ENCODE results near the gene SSC5D.
"Not testable (repeated sequence)": the region's sequence is repeated elsewhere in the genome, so short reads cannot be mapped to it uniquely, and the experiment has no call there.

SSC5D gene

DNA sequence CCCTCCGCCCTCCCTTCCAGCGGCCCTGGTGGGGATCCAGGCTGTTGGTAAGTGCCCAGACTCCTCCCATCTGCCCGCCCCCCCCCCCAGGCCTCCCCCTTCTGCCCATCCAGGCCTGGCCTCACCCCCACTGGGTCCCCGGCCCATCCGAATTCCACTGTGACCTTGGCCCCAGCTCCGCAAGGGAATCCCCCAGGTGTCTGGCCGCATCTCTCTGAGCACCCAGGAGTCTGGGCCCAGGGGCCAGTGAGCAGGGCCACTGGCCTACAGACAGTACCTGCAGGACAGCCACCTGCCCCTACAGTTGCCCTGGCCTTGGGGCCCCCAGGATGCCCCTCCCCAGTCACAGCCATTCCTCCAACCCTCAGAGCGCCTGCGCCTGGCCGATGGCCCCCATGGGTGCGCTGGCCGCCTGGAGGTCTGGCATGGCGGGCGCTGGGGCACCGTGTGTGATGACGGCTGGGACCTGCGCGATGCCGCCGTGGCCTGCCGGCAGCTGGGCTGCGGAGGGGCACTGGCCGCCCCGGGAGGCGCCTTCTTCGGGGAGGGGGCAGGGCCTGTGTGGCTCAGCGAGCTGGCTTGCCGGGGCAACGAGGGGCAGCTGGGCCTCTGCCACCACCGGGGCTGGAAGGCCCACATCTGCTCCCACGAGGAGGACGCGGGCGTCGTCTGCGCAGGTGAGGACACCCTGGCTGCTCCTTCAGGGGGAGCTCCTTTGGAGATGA is 912 bp downstream of the SSC5D start:
- DNase-seq = no peak

GRCh38 chr19:55489711-55490477 is 1.7 kb downstream of the SSC5D start:
- DNase-seq = no peak

GRCh38 chr19:55490478-55491432 is 2.5 kb downstream of the SSC5D start:
- no peak for DNase-seq

GRCh38 chr19:55491546-55492360 is 3.5 kb downstream of the SSC5D start:
- DNase-seq = no peak

DNA sequence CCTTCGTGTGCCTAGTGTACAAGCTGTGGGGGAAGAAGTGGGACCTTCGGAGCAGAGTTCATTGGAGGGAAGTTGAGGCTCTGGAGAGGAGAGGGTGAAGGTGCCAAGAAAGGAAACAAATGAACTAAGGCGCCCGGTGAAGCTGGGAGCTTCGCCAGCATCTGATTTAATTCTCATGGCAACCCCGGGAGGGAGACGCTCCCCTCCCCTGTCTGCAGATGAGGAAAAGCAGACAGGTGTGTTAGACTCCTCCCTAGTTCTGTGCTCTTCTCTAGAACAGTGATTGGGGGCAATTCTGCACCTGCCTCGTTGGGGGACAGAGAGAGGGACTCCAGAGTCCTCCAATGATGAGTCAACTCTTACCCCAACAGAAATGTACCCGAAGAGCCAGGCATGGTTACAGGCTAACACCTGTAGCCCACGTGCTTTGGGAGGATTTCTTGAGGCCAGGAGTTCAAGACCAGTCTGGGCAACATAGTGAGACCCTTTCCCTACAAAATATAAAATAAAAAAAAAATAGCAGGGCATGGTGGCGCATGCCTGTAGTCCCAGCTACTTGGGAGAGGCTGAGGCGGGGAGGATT is 4.2 kb downstream of the SSC5D start:
- no peak for DNase-seq

DNA sequence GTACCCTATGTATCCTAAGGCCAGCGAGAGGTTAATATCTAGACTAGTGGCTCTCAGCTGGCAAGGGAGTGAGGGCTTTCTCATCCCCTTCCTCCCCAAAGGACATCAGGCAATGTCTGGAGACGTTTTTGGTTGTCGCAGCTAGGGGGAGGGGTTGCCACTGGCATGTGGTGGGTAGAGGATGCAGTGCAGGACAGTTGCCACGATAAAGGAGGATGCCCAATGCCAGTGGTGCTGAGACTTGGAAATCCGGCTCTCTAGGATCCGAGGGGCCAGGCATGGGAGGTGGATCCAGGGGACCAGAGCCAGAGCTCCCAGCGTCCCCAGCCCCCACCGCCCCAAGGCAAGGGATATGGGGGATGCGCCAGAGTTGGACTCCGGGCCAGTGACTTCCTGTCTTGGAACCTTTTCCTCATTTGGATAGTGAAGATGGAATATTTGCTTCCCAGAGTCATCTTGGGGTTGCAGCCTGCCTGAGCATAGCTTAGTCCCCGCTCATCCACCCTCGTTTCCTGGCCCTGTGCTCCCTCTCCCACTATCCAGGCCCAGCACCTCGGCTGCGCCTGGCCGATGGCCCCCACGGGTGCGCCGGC is 4.9 kb downstream of the SSC5D start:
- no peak for DNase-seq

DNA sequence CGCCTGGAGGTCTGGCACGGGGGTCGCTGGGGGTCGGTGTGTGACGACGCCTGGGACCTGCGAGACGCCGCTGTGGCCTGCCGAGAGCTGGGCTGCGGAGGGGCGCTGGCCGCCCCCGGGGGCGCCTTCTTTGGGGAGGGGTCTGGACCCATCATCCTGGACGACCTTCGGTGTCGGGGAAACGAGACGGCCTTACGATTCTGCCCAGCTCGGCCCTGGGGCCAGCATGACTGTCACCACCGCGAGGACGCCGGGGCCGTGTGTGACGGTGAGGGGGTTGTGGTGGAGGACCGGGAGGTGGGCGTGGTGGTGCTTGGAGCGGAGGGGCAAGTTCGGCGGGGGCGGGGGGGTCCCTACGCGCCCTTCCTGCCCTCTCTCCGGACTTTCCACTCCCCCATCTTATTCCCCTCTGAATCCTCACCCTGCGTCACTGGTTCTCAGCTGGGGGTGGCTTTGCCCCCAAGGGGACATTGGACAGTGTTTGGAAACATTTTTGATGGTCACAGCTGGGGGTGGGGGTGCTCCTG is 5.5 kb downstream of the SSC5D start:
- DNase-seq = no peak

- no peak for DNase-seq
These were observed 6.0 kb downstream of the SSC5D start for GRCh38 chr19:55494172-55494761.

DNA sequence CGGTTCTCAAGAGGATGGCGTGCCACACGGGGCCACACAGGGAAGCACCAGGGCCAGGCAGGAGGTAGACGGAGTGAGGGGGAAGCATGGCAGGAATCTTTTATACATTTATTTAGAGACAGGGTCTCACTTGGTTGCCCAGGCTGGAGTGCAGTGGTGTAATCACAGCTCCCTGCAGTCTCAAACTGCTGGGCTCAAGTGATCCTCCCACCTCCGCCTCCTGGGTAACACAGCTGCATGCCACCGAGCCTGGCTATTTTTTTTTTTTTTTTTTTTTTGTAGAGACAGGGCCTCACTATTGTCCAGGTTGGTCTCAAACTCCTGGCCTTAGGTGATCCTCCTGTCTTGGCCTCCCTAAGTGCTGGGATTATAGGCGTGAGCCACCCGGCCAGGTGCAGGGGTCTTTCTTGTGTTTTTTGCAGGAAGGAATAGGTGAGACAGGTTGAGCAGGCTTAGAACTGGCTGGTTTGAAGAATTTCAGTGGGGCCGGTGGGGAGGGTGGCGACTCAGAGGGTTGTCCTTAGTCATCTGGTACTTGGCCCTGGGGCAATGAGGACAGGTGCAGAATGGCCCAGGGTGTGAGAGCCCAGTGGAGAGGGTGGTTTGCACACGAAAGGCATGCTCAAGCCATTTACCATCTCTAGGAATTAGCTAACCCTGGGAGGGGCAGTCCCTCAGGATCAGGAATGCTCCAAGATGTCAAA is 7.6 kb downstream of the SSC5D start:
- DNase-seq = no peak

- DNase-seq = not testable (repeated sequence)
These were observed 8.6 kb downstream of the SSC5D start for GRCh38 chr19:55496820-55497219.

DNA sequence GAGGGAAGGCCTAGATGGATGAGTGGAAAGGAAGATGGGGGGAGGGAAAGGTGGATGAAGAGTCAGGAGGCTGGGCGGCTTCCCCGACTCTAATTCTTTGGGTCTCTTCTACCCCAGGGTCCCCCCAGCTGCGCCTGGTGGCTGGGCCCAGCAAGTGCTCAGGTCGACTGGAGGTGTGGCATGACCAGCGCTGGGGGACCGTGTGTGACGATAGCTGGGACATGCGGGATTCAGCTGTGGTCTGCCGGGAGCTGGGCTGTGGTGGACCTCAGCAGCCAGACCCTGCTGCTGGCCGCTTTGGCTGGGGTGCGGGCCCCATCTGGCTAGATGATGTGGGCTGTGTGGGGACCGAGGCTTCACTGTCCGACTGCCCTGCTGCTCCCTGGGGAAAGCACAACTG is 9.5 kb downstream of the SSC5D start:
- DNase-seq = no peak

GRCh38 chr19:55498246-55498840 is 10.1 kb downstream of the SSC5D start:
- DNase-seq = no peak

- DNase-seq = no peak
These were observed 12.2 kb downstream of the SSC5D start for GRCh38 chr19:55500368-55500952.

DNA sequence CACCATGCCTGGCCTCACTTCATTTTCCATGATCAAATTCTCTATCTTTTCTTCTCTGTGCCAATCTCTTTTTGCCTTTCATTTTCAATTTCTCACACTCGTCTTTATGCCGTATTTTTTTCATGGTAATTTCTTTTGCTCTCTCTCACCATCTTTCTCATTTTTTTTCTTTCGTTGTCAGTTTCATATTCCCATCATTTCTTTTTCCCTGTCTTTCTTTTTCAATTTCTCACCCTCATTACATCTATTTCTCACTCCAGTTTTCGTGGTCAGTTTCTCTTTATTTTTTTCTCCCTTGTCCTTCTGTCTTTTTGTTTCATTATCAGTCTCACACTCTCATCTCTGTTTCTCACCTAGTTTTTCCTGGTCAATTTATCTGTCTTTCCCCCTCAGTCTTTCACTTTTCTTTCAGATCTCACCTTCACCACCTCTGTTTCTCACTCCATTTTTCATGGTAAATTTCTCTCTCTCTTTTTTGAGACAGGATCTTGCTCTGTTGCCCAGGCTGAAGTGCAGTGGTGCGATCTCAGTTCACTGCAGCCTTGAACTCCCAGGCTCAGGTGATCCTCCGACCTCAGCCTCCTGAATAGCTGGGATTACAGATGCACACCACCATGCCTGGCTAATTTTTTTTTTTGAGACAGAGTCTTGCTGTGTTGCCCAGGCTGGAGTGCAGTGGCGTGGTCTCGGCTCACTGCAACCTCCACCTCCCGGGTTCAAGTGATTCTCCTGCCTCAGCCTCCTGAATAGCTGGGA is 14.1 kb downstream of the SSC5D start:
- DNase-seq = no peak

- no peak for DNase-seq
These were observed 14.9 kb downstream of the SSC5D start for GRCh38 chr19:55503157-55503501.

DNA sequence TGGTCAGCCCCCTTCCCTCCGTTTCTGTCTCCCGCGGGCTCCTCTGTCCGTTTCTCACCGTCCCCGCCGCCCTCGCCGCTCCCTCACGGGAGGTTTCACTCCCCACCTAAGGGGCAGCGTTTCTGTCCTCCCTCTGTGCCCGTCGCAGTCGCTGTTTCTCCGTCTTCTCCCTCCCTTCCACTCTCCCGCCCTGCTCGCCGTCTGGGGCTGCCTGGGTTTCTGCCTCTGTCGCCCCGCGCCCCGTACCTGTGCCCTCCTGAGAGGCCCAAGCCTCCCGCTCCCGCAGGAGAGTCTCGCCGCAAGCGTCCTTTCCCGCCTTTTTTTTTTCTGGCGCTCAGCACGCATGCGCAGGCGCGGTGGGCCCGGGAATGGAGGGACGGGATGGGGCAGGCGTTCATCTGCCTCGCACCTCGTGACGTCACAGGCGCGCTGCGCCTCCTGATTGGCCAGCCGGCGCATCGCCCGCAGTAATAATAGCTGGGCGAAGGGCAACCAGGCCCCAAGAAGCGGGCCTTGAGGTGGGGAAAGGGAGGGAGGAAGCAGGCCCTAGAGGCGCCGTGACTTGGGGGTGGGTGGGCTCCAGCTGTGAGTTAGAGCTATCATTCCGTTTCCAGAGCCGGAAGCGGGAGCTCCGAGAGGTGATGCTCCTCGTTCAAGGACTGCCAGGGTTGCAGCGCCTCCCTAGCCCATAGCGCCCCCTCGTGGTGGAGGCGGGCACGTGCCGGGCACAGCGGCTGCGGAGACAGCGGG is 15.4 kb downstream of the SSC5D start:
- peak; percentile 74 for DNase-seq

DNA sequence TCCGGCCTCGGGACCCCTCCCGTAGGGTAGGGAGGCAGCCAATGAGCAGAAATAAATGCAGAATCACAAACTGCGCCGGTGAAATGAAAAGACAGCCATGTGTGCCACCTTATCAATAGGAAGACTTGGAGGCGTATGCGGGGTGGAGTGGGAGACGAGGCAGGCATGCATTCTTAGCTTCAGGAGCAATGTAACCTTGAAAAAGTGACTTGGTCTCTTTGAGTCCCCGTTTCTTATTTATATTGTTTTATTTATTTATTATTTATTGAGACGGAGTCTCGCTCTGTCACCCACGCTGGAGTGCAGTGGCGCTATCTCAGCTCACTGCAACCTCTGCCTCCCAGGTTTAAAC is 16.0 kb downstream of the SSC5D start:
- no peak for DNase-seq

DNA sequence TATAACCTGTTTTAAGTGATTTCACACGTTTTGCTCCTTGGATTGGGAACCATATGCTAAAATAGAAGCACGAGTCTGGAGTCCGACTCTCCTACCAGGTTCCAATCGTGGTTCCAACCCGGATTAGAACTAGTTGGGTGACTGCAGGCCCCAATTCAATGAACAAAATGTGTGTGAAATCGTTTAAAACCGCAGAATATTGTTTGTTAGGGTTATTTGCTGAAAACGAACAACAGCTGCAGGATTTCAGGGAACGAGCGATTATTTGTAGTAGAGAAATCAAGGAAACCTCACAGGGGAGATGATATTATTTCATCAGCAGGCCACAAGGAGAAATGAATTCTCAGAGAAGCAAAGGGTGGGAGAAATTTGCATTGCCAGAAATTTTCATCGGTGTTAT is 16.7 kb downstream of the SSC5D start:
- DNase-seq = no peak
